Liver (tissue), 9 donors: Measurements from ENCODE around the gene RPL35. TPM values are rescaled to one million over a fixed set of nuclear protein-coding genes. Genes with fewer than 3 reads are reported as not detected.

Experiments used
- DNase-seq: peaks from one replicate; pipeline ENCODE4 v3.0.0-alpha.2; 2017; ENCODE audit warnings: low spot score
- H3K27ac ChIP-seq, 2 donors: one replicate each; pipeline ENCODE4 v1.7.0; 2013; ENCODE audit warnings: inconsistent platforms in 2 of 2, low read length in 2 of 2, control low read depth in 1 of 2, low read depth in 1 of 2, mild to moderate bottlenecking in 1 of 2
- H3K27me3 ChIP-seq, 4 donors: one replicate each; pipeline versions ENCODE4 v1.6.1 to v1.7.0; 2013; ENCODE audit warnings: low read length in 3 of 4, inconsistent platforms in 1 of 4, mild to moderate bottlenecking in 1 of 4, moderate library complexity in 1 of 4; ENCODE audit not compliant: control insufficient read depth in 4 of 4, insufficient read depth in 4 of 4
- H3K36me3 ChIP-seq, 4 donors: one replicate each; pipeline versions ENCODE4 v1.6.1 to v1.7.0; 2013; ENCODE audit warnings: low read length in 3 of 4, mild to moderate bottlenecking in 3 of 4, low read depth in 1 of 4, moderate library complexity in 1 of 4; ENCODE audit not compliant: control insufficient read depth in 4 of 4, insufficient read depth in 3 of 4
- H3K4me1 ChIP-seq, 4 donors: one replicate each; pipeline versions ENCODE4 v1.6.1 to v1.7.0; 2013; ENCODE audit warnings: low read length in 3 of 4, mild to moderate bottlenecking in 3 of 4, moderate library complexity in 1 of 4; ENCODE audit not compliant: control insufficient read depth in 4 of 4, insufficient read depth in 4 of 4
- H3K4me3 ChIP-seq, 3 donors: one replicate each; pipeline versions ENCODE4 v1.6.1 to v1.7.0; 2013; ENCODE audit warnings: low read length in 3 of 3, control low read depth in 1 of 3, low read depth in 1 of 3, mild to moderate bottlenecking in 1 of 3
- H3K9ac ChIP-seq, 2 donors: one replicate each; pipeline ENCODE4 v1.7.0; 2013; ENCODE audit warnings: low read length in 2 of 2, mild to moderate bottlenecking in 2 of 2, moderate library complexity in 2 of 2, control low read depth in 1 of 2, low read depth in 1 of 2
- H3K9me3 ChIP-seq, 4 donors: one replicate each; pipeline versions ENCODE4 v1.6.1 to v1.7.0; 2013; ENCODE audit warnings: low read length in 3 of 4; ENCODE audit not compliant: control insufficient read depth in 4 of 4
- CTCF ChIP-seq: fragments of 150-350 bp; IDR thresholded peaks from 2 replicates; pipeline ENCODE4 v1.5.1; 2017; ENCODE audit warnings: improper control_type of control experiment, low read depth, low read length; ENCODE audit not compliant: missing input control
- EGR1 ChIP-seq, 2 donors: IDR thresholded peaks; 2 replicates each; pipeline ENCODE4 v1.6.1; 2016 to 2018; ENCODE audit warnings: antibody characterized with exemption in 2 of 2, low read depth in 2 of 2
- FOXA1 ChIP-seq: IDR thresholded peaks from 2 replicates; pipeline ENCODE4 v1.6.1; 2016; ENCODE audit warnings: antibody characterized with exemption
- FOXA2 ChIP-seq: IDR thresholded peaks from 2 replicates; pipeline ENCODE4 v1.6.1; 2016; ENCODE audit warnings: antibody characterized with exemption
- GABPA ChIP-seq, 2 donors: IDR thresholded peaks in 1 of 2; conservative IDR thresholded peaks in 1 of 2; 2 replicates each; pipeline ENCODE4 v1.6.1; 2016; ENCODE audit warnings: antibody characterized with exemption in 2 of 2, mild to moderate bottlenecking in 1 of 2, moderate library complexity in 1 of 2
- HNF4A ChIP-seq, 2 donors: conservative IDR thresholded peaks; 2 replicates each; pipeline ENCODE4 v1.6.1; 2016; ENCODE audit warnings: antibody characterized with exemption in 2 of 2, mild to moderate bottlenecking in 2 of 2
- HNF4G ChIP-seq: IDR thresholded peaks from 2 replicates; pipeline ENCODE4 v1.6.1; 2016; ENCODE audit warnings: antibody characterized with exemption
- JUND ChIP-seq, 2 donors: IDR thresholded peaks; 2 replicates each; pipeline ENCODE4 v1.6.1; 2016; ENCODE audit warnings: antibody characterized with exemption in 2 of 2
- NR2F2 ChIP-seq: IDR thresholded peaks from 2 replicates; pipeline ENCODE4 v1.6.1; 2016; ENCODE audit warnings: antibody characterized with exemption
- RAD21 ChIP-seq, 2 donors: IDR thresholded peaks; 2 replicates each; pipeline ENCODE4 v1.6.1; 2016; ENCODE audit warnings: antibody characterized with exemption in 2 of 2, mild to moderate bottlenecking in 2 of 2
- REST ChIP-seq: IDR thresholded peaks from 2 replicates; pipeline ENCODE4 v1.6.1; 2016; ENCODE audit warnings: antibody characterized with exemption, mild to moderate bottlenecking
- RXRA ChIP-seq, 2 donors: IDR thresholded peaks; 2 replicates each; pipeline ENCODE4 v1.6.1; 2017 to 2018; ENCODE audit warnings: antibody characterized with exemption in 2 of 2, mild to moderate bottlenecking in 1 of 2
- SP1 ChIP-seq: IDR thresholded peaks from 2 replicates; pipeline ENCODE4 v1.6.1; 2018; ENCODE audit warnings: antibody characterized with exemption, mild to moderate bottlenecking
- TAF1 ChIP-seq: conservative IDR thresholded peaks from 2 replicates; pipeline ENCODE4 v1.6.1; 2016; ENCODE audit warnings: antibody characterized with exemption, mild to moderate bottlenecking
- YY1 ChIP-seq: IDR thresholded peaks from 2 replicates; pipeline ENCODE4 v1.6.1; 2016; ENCODE audit warnings: antibody characterized with exemption, mild to moderate bottlenecking
- WGBS: extraction: QIAGEN DNeasy Blood & Tissue Kit; methylation state at CpG from one replicate; pipeline ENCODE4 v1.1.7; 2013; 5-methylcytosine and 5-hydroxymethylcytosine counted together
- polyA plus RNA-seq, 2 donors: library from polyadenylated mRNA; stranded (reverse) in 1 of 2; unstranded in 1 of 2; fragments of 200-250 nt in 1 of 2; fragments of >200 nt in 1 of 2; fragmentation: Nextera tagmentation in 1 of 2; extraction: Ambion mirVana in 1 of 2; gene quantifications; one replicate each; pipeline versions ENCODE4 v1.2.1 to v1.2.3, GENCODE V29; 2013 to 2015
- total RNA-seq, 2 donors: library from RNA; depleted of rRNA; stranded (reverse); fragments of >200 nt; gene quantifications; one replicate each; pipeline ENCODE4 v1.2.3, GENCODE V29; 2014
- TF ChIP-seq, protein P1 (sequence below): IDR thresholded peaks from 2 replicates; pipeline ENCODE4 v1.6.1; 2016; ENCODE audit warnings: antibody characterized with exemption
- TF ChIP-seq, protein P2 (sequence below): IDR thresholded peaks from 2 replicates; pipeline ENCODE4 v1.6.1; 2016; ENCODE audit warnings: antibody characterized with exemption
- donor health status: healthy.
- donor health status: healthy.
- donor health status: healthy.
- donor health status: healthy.
- donor health status: healthy.

RPL35 gene
- total and polyA plus RNA-seq, 4 donors: 623 to 1,101 (median 703) TPM

- Histone ChIP-seq H3K27ac (no peak overlapping the region), H3K27me3 (no peaks in the 10 kb centered on the region), H3K4me1 (peaks cover 4 to 9% (median 6%) of the 10 kb centered on the region in 4 donors), H3K9me3 (no peaks in the 10 kb centered on the region), H3K4me3 (no peak overlapping the region), H3K9ac (no peak overlapping the region), H3K36me3 (peaks cover 16 to 78% (median 39%) of the 10 kb centered on the region in 4 donors)
- 90% methylated on average over 14 of the region's 14 CpGs for WGBS
- TF ChIP-seq TAF1: no peak
- TF ChIP-seq FOXA2: no peak
- no peak for TF ChIP-seq RAD21 (IDR thresholded peaks at IDR 0.05)
- TF ChIP-seq SP1: no peak
- TF ChIP-seq, protein P1, sequence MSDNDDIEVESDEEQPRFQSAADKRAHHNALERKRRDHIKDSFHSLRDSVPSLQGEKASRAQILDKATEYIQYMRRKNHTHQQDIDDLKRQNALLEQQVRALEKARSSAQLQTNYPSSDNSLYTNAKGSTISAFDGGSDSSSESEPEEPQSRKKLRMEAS: no peak
- no peak for TF ChIP-seq REST
- TF ChIP-seq HNF4G: no peak
- TF ChIP-seq FOXA1: no peak
- TF ChIP-seq, protein P2, sequence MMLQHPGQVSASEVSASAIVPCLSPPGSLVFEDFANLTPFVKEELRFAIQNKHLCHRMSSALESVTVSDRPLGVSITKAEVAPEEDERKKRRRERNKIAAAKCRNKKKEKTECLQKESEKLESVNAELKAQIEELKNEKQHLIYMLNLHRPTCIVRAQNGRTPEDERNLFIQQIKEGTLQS: no peak
- no peak for TF ChIP-seq HNF4A (conservative IDR thresholded peaks at IDR 0.05)
- no peak for TF ChIP-seq CTCF
- no peak for TF ChIP-seq RXRA (IDR thresholded peaks at IDR 0.05)
- no peak for TF ChIP-seq GABPA (IDR thresholded peaks at IDR 0.05 in 1 of 2, conservative IDR thresholded peaks at IDR 0.05 in 1 of 2)
- no peak for TF ChIP-seq YY1
- no peak for TF ChIP-seq NR2F2
- TF ChIP-seq EGR1 (IDR thresholded peaks at IDR 0.05; ENCODE audit: low read depth in 2 of 2): no peak
- no peak for DNase-seq
These were observed 15.4 kb upstream of the RPL35 start for GRCh38 chr9:124877021-124877782.

DNA sequence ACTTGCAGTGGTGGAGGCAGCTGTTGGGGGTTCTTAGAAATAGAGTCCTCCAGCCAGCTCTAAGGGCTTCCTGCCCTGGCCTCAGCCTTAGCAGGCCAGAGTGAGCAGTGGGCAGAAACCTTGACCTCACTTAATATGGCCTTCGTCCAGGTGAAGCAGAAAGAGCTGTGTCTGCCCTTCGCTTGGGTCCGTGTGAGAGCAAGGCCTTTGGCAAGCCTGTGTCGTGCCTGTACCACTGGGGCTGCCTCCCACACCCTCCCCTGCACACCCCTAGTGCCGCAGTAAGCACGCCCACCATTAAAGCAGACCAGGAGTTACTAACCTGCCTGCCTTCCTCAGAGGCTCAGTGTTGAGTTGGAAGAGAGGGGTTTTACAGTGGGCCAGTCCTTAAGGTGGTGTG is 13.7 kb upstream of the RPL35 start:
- H3K36me3 ChIP-seq: peaks cover 14 to 61% (median 30%) of the 10 kb centered on the region in 4 donors
- TF ChIP-seq SP1: no peak
- TF ChIP-seq, protein P2: no peak
- no peak for TF ChIP-seq REST
- no peak for TF ChIP-seq TAF1
- no peak for TF ChIP-seq FOXA2
- TF ChIP-seq CTCF: no peak
- TF ChIP-seq, protein P1: no peak
- no peak for TF ChIP-seq JUND (IDR thresholded peaks at IDR 0.05)
- no peak for TF ChIP-seq EGR1 (IDR thresholded peaks at IDR 0.05; ENCODE audit: low read depth in 2 of 2)
- no peak for TF ChIP-seq HNF4A (conservative IDR thresholded peaks at IDR 0.05)
- no peak for TF ChIP-seq FOXA1
- TF ChIP-seq YY1: no peak
- H3K4me3 ChIP-seq: no peak overlapping the region
- WGBS: 70% methylated on average over 6 of the region's 6 CpGs
- peaks cover 4 to 20% (median 12%) of the 10 kb centered on the region in 4 donors for H3K4me1 ChIP-seq
- no peak overlapping the region for H3K9ac ChIP-seq
- no peaks in the 10 kb centered on the region for H3K9me3 ChIP-seq
- no peak for DNase-seq
- no peak overlapping the region for H3K27ac ChIP-seq
- no peaks in the 10 kb centered on the region for H3K27me3 ChIP-seq
